Tibial nerve (tissue), 3 donors: ENCODE results near the gene VWA3A.

Source experiments
- CTCF ChIP-seq, 5 experiments: fragments of 200-600 bp in 3 of 5; fragments of 450-650 bp in 2 of 5; sonication (generic) in 3 of 5; IDR thresholded peaks; one replicate each; pipeline ENCODE4 v1.5.1; 2016 to 2019; ENCODE audit warnings: antibody characterized with exemption in 5 of 5, mild to moderate bottlenecking in 3 of 5, moderate library complexity in 2 of 5
- POLR2A ChIP-seq, 2 donors: fragments of 450-650 bp; IDR thresholded peaks; one replicate each; pipeline ENCODE4 v1.6.1; 2017; ENCODE audit warnings: antibody characterized with exemption in 2 of 2, mild to moderate bottlenecking in 2 of 2, moderate library complexity in 2 of 2

- TF ChIP-seq CTCF (IDR thresholded peaks at IDR 0.05) (no peak), POLR2A (IDR thresholded peaks at IDR 0.05) (no peak)
These were observed 89.5 kb downstream of the VWA3A start for GRCh38 chr16:22181843-22182242.
